Measurements from ENCODE around the gene KLHL29. TPM values are rescaled to one million over a fixed set of nuclear protein-coding genes. Genes with fewer than 3 reads are reported as not detected.

Gene KLHL29
- total RNA-seq, 1 experiment from 2014 or later, result 3.8 TPM

DNA sequence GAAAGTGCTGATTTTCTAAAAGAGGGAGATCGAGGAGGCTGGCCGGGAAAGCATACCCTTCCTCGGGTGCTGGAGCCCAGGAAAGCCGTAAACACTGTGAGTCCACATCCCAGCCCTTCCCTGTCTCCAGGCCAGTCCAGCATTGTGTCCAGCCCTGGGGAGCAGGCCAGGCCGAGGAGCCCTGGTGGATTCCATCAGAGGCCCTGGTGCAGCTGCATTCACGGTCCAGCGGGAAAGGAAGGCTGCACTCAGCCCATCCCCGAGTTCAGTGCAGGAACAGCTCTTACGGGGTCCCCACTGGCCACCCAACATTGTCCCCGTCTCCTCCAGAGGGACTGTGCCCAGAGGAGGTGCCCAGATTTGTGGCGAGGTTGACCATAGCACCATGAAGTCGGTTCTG, 218.6 kb downstream of the KLHL29 start:
- Histone ChIP-seq H2AFZ (ENCODE audit: low read length) (no peak overlapping the region), H3K9me2 (replicated peaks; ENCODE audit: insufficient read depth, low read length) (no peaks in the 10 kb centered on the region), H3K4me3 (ENCODE audit: low read length) (no peak overlapping the region), H3K79me2 (ENCODE audit: low read length) (no peaks in the 10 kb centered on the region), H3K36me3 (ENCODE audit: insufficient read depth, low read length) (no peaks in the 10 kb centered on the region), H3K27ac (ENCODE audit: low read length) (no peak overlapping the region), H3K27me3 (ENCODE audit: low read length) (peaks cover 4% of the 10 kb centered on the region; the same call in 1 of the 2 replicates), H4K20me1 (ENCODE audit: insufficient read depth, low read depth, low read length) (0 out of 2 replicates have a peak, but pooled peaks cover 11% of the 10 kb centered on the region), H3K9me3 (ENCODE audit: low read length) (peaks cover 3% of the 10 kb centered on the region; the same call in 1 of the 2 replicates), H3K4me2 (ENCODE audit: low read depth, low read length, poor library complexity, severe bottlenecking) (no peak overlapping the region), H3K4me1 (ENCODE audit: low read length) (no peaks in the 10 kb centered on the region), H3K9ac (ENCODE audit: low read length) (no peak overlapping the region)
- DNase-seq, result no peak

DNA sequence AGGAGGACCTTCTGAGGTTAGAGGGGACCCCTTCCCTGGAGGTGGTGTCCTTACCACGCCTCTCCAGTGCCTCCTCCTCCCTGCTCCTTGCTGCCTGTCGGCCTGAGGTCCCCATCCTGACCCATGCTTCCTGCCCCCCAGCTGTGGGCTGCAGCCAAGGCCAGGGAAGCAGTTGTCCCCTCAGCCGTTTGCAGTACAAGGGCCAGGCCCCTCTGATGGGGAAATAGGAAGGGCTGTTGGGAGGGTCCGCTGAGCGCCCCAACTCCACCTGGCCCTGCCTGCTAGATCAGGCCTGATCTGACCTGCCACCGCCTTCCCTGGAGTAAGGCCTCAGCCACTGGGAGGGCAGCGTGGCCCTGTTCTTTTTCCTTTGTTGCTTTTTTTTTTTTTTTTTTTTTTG, 219.8 kb downstream of the KLHL29 start:
- H3K4me1 ChIP-seq (ENCODE audit: low read length), result no peaks in the 10 kb centered on the region
- peaks cover 3% of the 10 kb centered on the region; the same call in 1 of the 2 replicates for H3K9me3 ChIP-seq (ENCODE audit: low read length)
- H3K9ac ChIP-seq (ENCODE audit: low read length), result no peak overlapping the region
- H3K27ac ChIP-seq (ENCODE audit: low read length), result no peak overlapping the region
- no peaks in the 10 kb centered on the region for H3K9me2 ChIP-seq (replicated peaks; ENCODE audit: insufficient read depth, low read length)
- 0 out of 2 replicates have a peak, but pooled peaks cover 9% of the 10 kb centered on the region for H4K20me1 ChIP-seq (ENCODE audit: insufficient read depth, low read depth, low read length)
- H3K4me3 ChIP-seq (ENCODE audit: low read length), result no peak overlapping the region
- H3K36me3 ChIP-seq (ENCODE audit: insufficient read depth, low read length), result no peaks in the 10 kb centered on the region
- DNase-seq, result no peak
- peaks cover 4% of the 10 kb centered on the region; the same call in 1 of the 2 replicates for H3K27me3 ChIP-seq (ENCODE audit: low read length)
- no peak overlapping the region for H2AFZ ChIP-seq (ENCODE audit: low read length)
- H3K4me2 ChIP-seq (ENCODE audit: low read depth, low read length, poor library complexity, severe bottlenecking), result no peak overlapping the region
- no peaks in the 10 kb centered on the region for H3K79me2 ChIP-seq (ENCODE audit: low read length)

DNA sequence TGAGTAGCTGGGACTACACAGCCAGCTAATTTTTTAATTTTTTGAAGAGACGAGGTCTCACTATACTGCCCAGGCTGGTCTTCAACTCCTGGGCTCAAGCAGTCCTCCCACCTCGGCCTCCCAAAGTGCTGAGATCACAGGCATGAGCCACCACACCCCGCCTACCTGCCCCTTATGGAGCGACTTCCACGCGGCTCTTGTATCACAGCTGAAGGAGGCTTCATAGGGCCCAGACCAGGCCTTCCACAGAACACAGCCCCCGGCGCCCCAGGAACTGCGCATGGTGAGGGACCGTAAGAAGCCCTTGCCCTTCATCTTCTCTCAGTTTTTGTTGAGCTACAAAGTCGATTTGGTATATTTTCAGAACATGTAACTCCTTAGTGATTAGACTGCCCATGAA, 220.3 kb downstream of the KLHL29 start:
- H3K4me3 ChIP-seq (ENCODE audit: low read length), result no peak overlapping the region
- DNase-seq, result no peak

DNA sequence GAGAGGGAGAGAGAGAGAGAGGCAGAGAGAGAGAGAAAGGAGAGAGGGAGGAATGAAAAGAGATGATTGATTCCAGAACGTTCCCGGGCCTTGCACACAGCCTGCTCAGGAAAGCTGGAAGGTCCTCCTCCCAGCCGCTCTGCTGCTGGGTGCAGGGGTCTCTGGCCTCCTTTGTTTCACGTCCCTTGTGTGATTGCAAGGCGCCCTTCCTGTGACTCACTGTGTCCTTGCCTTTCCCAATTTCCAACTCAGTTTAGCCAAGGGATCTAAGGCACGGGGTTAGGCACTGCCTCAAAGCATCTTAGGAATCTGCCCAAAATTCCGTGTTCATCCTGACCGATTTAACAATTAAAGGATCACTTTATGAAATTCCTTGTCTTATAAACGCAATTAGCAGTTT, 221.2 kb downstream of the KLHL29 start:
- H3K9ac ChIP-seq (ENCODE audit: low read length), result no peak overlapping the region
- no peak for DNase-seq
- H4K20me1 ChIP-seq (ENCODE audit: insufficient read depth, low read depth, low read length), result 0 out of 2 replicates have a peak, but pooled peaks cover 4% of the 10 kb centered on the region
- H3K4me1 ChIP-seq (ENCODE audit: low read length), result no peaks in the 10 kb centered on the region
- H3K9me2 ChIP-seq (replicated peaks; ENCODE audit: insufficient read depth, low read length), result no peaks in the 10 kb centered on the region
- no peak overlapping the region for H2AFZ ChIP-seq (ENCODE audit: low read length)
- H3K27ac ChIP-seq (ENCODE audit: low read length), result no peak overlapping the region
- no peak overlapping the region for H3K4me3 ChIP-seq (ENCODE audit: low read length)
- H3K36me3 ChIP-seq (ENCODE audit: insufficient read depth, low read length), result no peaks in the 10 kb centered on the region
- peaks cover 3% of the 10 kb centered on the region; the same call in 1 of the 2 replicates for H3K9me3 ChIP-seq (ENCODE audit: low read length)
- H3K27me3 ChIP-seq (ENCODE audit: low read length), result peaks cover 4% of the 10 kb centered on the region; the same call in 1 of the 2 replicates
- H3K4me2 ChIP-seq (ENCODE audit: low read depth, low read length, poor library complexity, severe bottlenecking), result no peak overlapping the region
- no peaks in the 10 kb centered on the region for H3K79me2 ChIP-seq (ENCODE audit: low read length)

More for the DNA sequence above, 220.3 kb downstream of the KLHL29 start:
- Histone ChIP-seq H2AFZ (ENCODE audit: low read length) (no peak overlapping the region), H3K9me2 (replicated peaks; ENCODE audit: insufficient read depth, low read length) (no peaks in the 10 kb centered on the region), H3K27me3 (ENCODE audit: low read length) (peaks cover 4% of the 10 kb centered on the region; the same call in 1 of the 2 replicates), H3K36me3 (ENCODE audit: insufficient read depth, low read length) (no peaks in the 10 kb centered on the region), H3K9ac (ENCODE audit: low read length) (no peak overlapping the region), H3K27ac (ENCODE audit: low read length) (no peak overlapping the region), H4K20me1 (ENCODE audit: insufficient read depth, low read depth, low read length) (0 out of 2 replicates have a peak, but pooled peaks cover 4% of the 10 kb centered on the region), H3K4me2 (ENCODE audit: low read depth, low read length, poor library complexity, severe bottlenecking) (no peak overlapping the region), H3K9me3 (ENCODE audit: low read length) (peaks cover 3% of the 10 kb centered on the region; the same call in 1 of the 2 replicates), H3K4me1 (ENCODE audit: low read length) (no peaks in the 10 kb centered on the region), H3K79me2 (ENCODE audit: low read length) (no peaks in the 10 kb centered on the region)

DNA sequence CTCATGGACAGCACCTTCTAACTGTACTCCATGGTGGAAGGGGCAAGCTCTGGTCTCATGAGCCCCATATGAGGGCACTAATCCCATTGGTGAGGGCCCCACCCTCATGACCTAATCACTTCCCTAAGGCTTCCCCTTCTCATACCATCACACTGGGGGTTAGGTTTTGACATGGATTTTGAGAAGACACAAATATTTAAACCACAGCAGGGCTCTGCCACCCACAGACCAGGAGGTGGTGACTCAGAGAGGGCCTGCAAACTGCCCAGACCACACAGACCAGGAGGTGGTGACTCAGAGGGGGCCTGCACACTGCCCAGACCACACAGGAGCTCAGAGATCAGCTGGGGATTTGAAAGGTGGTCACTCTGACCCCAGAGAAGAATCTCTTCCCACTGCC, 222.0 kb downstream of the KLHL29 start:
- Histone ChIP-seq H2AFZ (ENCODE audit: low read length) (no peak overlapping the region), H3K36me3 (ENCODE audit: insufficient read depth, low read length) (no peaks in the 10 kb centered on the region), H3K4me3 (ENCODE audit: low read length) (no peak overlapping the region), H3K79me2 (ENCODE audit: low read length) (no peaks in the 10 kb centered on the region), H4K20me1 (ENCODE audit: insufficient read depth, low read depth, low read length) (0 out of 2 replicates have a peak, but pooled peaks cover 4% of the 10 kb centered on the region), H3K9ac (ENCODE audit: low read length) (no peak overlapping the region), H3K4me2 (ENCODE audit: low read depth, low read length, poor library complexity, severe bottlenecking) (no peak overlapping the region), H3K27ac (ENCODE audit: low read length) (no peak overlapping the region), H3K9me3 (ENCODE audit: low read length) (peaks cover 3% of the 10 kb centered on the region; the same call in 1 of the 2 replicates), H3K27me3 (ENCODE audit: low read length) (peaks cover 4% of the 10 kb centered on the region; the same call in 1 of the 2 replicates), H3K9me2 (replicated peaks; ENCODE audit: insufficient read depth, low read length) (no peaks in the 10 kb centered on the region), H3K4me1 (ENCODE audit: low read length) (no peaks in the 10 kb centered on the region)
- DNase-seq, result no peak

DNA sequence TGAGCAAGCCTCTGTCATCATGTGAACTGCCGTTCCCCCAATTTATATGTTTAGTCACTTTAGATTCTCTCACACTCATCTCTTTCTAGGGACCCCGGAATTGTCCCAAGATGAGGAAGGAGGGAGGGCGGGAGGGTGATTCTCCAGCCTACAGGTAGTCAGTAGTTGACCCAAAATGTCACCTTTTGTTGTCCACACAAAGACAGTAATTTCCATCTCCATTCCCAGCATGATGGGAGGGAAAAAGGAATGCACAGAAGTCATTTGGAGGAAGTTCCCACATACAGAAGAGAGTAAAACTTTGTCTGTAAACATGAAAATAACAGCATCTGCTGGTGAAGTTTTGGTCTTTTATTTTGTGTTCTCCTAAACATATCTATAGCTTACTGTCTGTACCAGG, 222.9 kb downstream of the KLHL29 start:
- Histone ChIP-seq H3K79me2 (ENCODE audit: low read length) (no peaks in the 10 kb centered on the region), H3K4me1 (ENCODE audit: low read length) (no peaks in the 10 kb centered on the region), H3K36me3 (ENCODE audit: insufficient read depth, low read length) (no peaks in the 10 kb centered on the region), H2AFZ (ENCODE audit: low read length) (no peak overlapping the region), H3K9me2 (replicated peaks; ENCODE audit: insufficient read depth, low read length) (no peaks in the 10 kb centered on the region), H3K9me3 (ENCODE audit: low read length) (peaks cover 3% of the 10 kb centered on the region; the same call in 1 of the 2 replicates), H3K27me3 (ENCODE audit: low read length) (peaks cover 4% of the 10 kb centered on the region; the same call in 1 of the 2 replicates), H3K4me3 (ENCODE audit: low read length) (no peak overlapping the region), H3K4me2 (ENCODE audit: low read depth, low read length, poor library complexity, severe bottlenecking) (no peak overlapping the region), H3K27ac (ENCODE audit: low read length) (no peak overlapping the region), H4K20me1 (ENCODE audit: insufficient read depth, low read depth, low read length) (0 out of 2 replicates have a peak, but pooled peaks cover 4% of the 10 kb centered on the region), H3K9ac (ENCODE audit: low read length) (no peak overlapping the region)
- no peak for DNase-seq

DNA sequence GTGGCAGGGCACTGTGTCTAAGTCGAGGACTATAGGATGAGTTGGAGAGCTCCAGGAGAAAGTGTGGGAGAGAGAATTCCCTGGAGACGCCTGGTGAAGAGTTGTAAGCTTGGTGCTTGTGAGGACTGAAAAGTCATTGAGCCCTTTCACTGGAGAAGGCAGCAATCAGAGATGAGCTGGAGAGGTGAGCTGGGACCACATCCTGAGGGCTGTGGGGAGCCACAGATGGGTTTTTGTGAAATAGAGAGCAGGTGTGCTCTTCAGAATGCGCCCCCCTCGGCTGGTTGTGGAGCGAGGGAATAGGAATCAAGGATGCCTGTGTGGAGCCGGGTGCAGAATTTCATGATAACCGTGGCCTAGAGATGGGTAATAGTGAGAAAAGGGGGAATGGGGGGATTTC, 224.3 kb downstream of the KLHL29 start:
- Histone ChIP-seq H3K79me2 (ENCODE audit: low read length) (no peaks in the 10 kb centered on the region), H3K27ac (ENCODE audit: low read length) (no peak overlapping the region), H4K20me1 (ENCODE audit: insufficient read depth, low read depth, low read length) (no peaks in the 10 kb centered on the region), H3K4me3 (ENCODE audit: low read length) (no peak overlapping the region), H3K9me2 (replicated peaks; ENCODE audit: insufficient read depth, low read length) (no peaks in the 10 kb centered on the region), H3K9ac (ENCODE audit: low read length) (no peak overlapping the region), H3K4me1 (ENCODE audit: low read length) (no peaks in the 10 kb centered on the region), H2AFZ (ENCODE audit: low read length) (no peak overlapping the region), H3K4me2 (ENCODE audit: low read depth, low read length, poor library complexity, severe bottlenecking) (no peak overlapping the region), H3K27me3 (ENCODE audit: low read length) (peaks cover 4% of the 10 kb centered on the region; the same call in 1 of the 2 replicates), H3K36me3 (ENCODE audit: insufficient read depth, low read length) (no peaks in the 10 kb centered on the region), H3K9me3 (ENCODE audit: low read length) (peaks cover 3% of the 10 kb centered on the region; the same call in 1 of the 2 replicates)
- no peak for DNase-seq

DNA sequence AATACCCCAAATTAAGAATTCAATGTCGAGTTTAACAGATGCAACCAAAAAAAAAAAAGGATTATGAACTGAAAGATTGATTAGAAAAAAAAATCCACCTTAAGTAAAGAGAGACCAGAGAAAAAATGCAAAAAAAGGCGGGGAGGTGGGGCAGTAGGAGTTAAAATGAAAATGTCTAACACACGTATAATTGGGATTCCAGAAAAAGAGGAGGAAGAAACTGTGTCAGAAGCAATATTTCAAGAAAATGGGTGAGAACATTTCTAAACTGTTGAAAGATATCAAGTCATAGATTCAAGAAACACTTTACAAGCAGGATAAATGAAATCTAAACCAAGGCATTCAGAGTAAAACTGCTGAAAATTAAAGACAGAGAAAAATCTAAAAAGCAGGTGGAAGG, 226.9 kb downstream of the KLHL29 start:
- H3K27me3 ChIP-seq (ENCODE audit: low read length), result no peaks in the 10 kb centered on the region; the same call in 1 of the 2 replicates

More for the DNA sequence above, 226.9 kb downstream of the KLHL29 start:
- H2AFZ ChIP-seq (ENCODE audit: low read length), result no peak overlapping the region
- H3K27ac ChIP-seq (ENCODE audit: low read length), result no peak overlapping the region
- no peak for DNase-seq
- no peak overlapping the region for H3K9ac ChIP-seq (ENCODE audit: low read length)
- no peaks in the 10 kb centered on the region for H3K79me2 ChIP-seq (ENCODE audit: low read length)
- peaks cover 1% of the 10 kb centered on the region; the same call in 1 of the 2 replicates for H3K9me3 ChIP-seq (ENCODE audit: low read length)
- no peaks in the 10 kb centered on the region for H3K4me1 ChIP-seq (ENCODE audit: low read length)
- no peak overlapping the region for H3K4me3 ChIP-seq (ENCODE audit: low read length)
- no peaks in the 10 kb centered on the region for H3K36me3 ChIP-seq (ENCODE audit: insufficient read depth, low read length)
- no peaks in the 10 kb centered on the region for H4K20me1 ChIP-seq (ENCODE audit: insufficient read depth, low read depth, low read length)
- no peak overlapping the region for H3K4me2 ChIP-seq (ENCODE audit: low read depth, low read length, poor library complexity, severe bottlenecking)
- H3K9me2 ChIP-seq (replicated peaks; ENCODE audit: insufficient read depth, low read length), result no peaks in the 10 kb centered on the region
